Neural crest cell (in vitro differentiated cells): ENCODE measurements around the gene ATG12. TPM values are rescaled to one million over a fixed set of nuclear protein-coding genes. Genes with fewer than 3 reads are reported as not detected.

Experiments
- DNase-seq: peaks from one replicate; pipeline ENCODE4 v3.0.0; 2021; ENCODE audit warnings: low read depth, mixed read lengths, low spot score
- H3K27ac Mint-ChIP-seq: one replicate; pipeline ENCODE4 v1.8.0; 2021; ENCODE audit warnings: mild to moderate bottlenecking, mixed read lengths; ENCODE audit not compliant: unreplicated experiment
- H3K27me3 Mint-ChIP-seq: 2 replicates; pipeline ENCODE4 v1.8.0; 2021; ENCODE audit warnings: low read depth, mild to moderate bottlenecking, mixed read lengths
- H3K36me3 Mint-ChIP-seq: 2 replicates; pipeline ENCODE4 v1.8.0; 2021; ENCODE audit warnings: low read depth, mild to moderate bottlenecking, mixed read lengths
- H3K4me1 Mint-ChIP-seq: 2 replicates; pipeline ENCODE4 v1.8.0; 2021; ENCODE audit warnings: mixed read lengths
- H3K4me3 Mint-ChIP-seq: one replicate; pipeline ENCODE4 v1.8.0; 2021; ENCODE audit warnings: mild to moderate bottlenecking, mixed read lengths
- H3K9me3 Mint-ChIP-seq: 2 replicates; pipeline ENCODE4 v1.8.0; 2021; ENCODE audit warnings: mixed read lengths
- total RNA-seq: library from RNA; stranded (reverse); gene quantifications from 2 replicates; pipeline ENCODE4 v1.2.1, GENCODE V29; 2021
- TF ChIP-seq, protein P1 (sequence below): fragments of 200-600 bp; sonication (generic); conservative IDR thresholded peaks from 2 replicates; pipeline ENCODE4 v1.5.0; 2021; ENCODE audit warnings: antibody characterized with exemption, mild to moderate bottlenecking

Gene ATG12
- total RNA-seq, 1 donor from 2014 or later = 56.3 TPM

DNA sequence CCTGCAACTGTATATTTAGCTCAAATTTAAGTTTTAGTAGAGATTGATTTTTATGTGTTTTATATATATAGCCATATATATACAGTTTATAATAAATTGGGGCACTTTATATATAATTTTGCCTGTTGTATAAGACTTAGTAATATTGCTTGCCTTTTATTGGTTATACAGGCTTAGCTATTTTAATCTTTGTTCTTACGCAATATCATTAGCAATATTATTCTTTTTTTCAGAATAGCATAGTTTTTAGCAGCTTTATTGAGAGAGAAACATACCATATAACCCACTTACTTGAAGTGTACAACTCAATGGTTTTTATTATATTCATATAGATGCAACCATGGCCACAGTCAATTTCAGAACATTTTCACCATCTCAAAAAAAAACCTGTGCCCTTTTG lies 52.9 kb downstream of the ATG12 start:
- Mint-ChIP-seq H3K9me3 (no peaks in the 10 kb centered on the region), H3K27me3 (peaks cover 12% of the 10 kb centered on the region), H3K27ac (no peak overlapping the region)

DNA sequence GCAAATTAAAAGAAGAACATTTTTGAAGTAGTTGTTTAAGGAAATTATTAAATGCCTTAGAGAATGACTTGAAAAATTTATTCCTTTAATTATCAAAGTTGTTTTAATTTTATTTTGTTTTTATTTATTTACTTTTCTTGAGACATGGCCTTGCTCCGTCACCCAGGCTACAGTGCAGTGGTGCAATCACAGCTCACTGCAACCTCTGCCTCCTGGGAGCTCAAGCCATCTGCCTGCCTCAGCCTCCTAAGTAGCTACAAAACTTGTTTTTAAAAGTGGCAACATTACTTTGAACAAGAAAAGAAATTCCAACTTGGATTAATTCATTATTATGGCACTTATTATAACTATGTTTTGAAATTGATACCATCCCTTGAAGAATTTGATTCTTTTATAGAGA lies 53.9 kb downstream of the ATG12 start:
- no peak for DNase-seq
- Mint-ChIP-seq H3K27ac (no peak overlapping the region), H3K36me3 (no peaks in the 10 kb centered on the region), H3K4me1 (peaks cover 4% of the 10 kb centered on the region), H3K4me3 (no peak overlapping the region), H3K27me3 (peaks cover 5% of the 10 kb centered on the region), H3K9me3 (no peaks in the 10 kb centered on the region)
- TF ChIP-seq, protein P1, sequence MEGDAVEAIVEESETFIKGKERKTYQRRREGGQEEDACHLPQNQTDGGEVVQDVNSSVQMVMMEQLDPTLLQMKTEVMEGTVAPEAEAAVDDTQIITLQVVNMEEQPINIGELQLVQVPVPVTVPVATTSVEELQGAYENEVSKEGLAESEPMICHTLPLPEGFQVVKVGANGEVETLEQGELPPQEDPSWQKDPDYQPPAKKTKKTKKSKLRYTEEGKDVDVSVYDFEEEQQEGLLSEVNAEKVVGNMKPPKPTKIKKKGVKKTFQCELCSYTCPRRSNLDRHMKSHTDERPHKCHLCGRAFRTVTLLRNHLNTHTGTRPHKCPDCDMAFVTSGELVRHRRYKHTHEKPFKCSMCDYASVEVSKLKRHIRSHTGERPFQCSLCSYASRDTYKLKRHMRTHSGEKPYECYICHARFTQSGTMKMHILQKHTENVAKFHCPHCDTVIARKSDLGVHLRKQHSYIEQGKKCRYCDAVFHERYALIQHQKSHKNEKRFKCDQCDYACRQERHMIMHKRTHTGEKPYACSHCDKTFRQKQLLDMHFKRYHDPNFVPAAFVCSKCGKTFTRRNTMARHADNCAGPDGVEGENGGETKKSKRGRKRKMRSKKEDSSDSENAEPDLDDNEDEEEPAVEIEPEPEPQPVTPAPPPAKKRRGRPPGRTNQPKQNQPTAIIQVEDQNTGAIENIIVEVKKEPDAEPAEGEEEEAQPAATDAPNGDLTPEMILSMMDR = no peak

More for the DNA sequence above, 52.9 kb downstream of the ATG12 start:
- TF ChIP-seq, protein P1 = no peak
- Mint-ChIP-seq H3K4me3 (no peak overlapping the region), H3K4me1 (peaks cover 4% of the 10 kb centered on the region), H3K36me3 (no peaks in the 10 kb centered on the region)
- no peak for DNase-seq

DNA sequence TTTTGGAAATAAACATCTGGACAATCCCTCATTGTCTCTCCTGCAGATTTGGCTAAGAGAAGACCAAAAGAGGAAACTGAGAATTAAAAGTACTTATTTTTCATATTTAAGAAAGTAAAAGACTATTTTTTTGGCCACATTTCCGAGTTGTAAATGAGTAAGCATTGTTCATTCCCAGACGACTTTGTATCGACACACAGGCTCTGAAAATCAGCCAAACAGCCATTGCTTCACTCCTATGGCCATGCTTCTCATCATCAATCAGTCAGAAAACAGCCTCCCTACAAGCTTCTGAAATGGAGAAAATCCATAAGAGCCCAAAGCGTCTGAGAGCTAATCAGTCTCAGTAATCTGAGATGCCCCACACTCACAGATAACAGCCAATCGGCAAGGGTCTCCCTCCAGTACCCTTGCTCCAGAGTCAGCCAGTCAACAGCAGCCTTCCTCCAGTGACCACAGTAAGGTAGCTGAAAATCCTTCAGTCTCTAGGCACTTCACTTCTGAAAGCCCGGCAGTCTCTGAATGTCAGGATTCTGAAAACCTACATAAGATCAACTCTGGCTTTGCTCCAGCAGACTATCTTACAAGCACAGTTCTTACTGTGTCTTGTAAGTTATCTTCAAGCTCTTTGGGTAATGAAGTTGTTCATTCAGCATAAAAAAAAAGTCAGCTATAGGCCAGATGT lies 55.8 kb downstream of the ATG12 start:
- Mint-ChIP-seq H3K4me3 (no peak overlapping the region), H3K4me1 (peaks cover 4% of the 10 kb centered on the region), H3K27ac (no peak overlapping the region), H3K36me3 (no peaks in the 10 kb centered on the region), H3K9me3 (peaks cover 2% of the 10 kb centered on the region), H3K27me3 (peaks cover 3% of the 10 kb centered on the region)
- DNase-seq = peak; percentile 4
- TF ChIP-seq, protein P1 = no peak

DNA sequence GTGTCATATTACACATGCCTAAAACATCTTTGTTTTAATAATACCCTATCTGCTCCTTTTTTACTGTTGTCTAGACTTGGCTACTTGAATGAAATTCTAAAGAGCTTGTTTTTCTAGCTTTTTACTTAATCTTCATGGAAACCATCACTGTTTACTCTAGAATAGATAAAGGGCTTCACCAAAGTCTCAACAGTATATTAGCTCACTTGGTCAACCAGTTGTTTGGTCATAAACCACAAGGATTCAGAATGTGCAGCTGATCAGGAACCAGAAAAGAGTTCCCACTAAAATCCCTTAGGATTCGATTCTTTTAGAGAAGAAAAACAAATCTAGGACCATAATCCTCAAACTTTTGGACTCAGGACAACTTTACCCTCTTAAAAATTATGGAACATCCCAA lies 62.9 kb downstream of the ATG12 start:
- Mint-ChIP-seq H3K27ac (no peak overlapping the region), H3K4me3 (no peak overlapping the region), H3K9me3 (peaks cover 2% of the 10 kb centered on the region), H3K4me1 (peaks cover under 1% of the 10 kb centered on the region), H3K36me3 (no peaks in the 10 kb centered on the region), H3K27me3 (no peaks in the 10 kb centered on the region)
- TF ChIP-seq, protein P1 = no peak
- DNase-seq = no peak

Other genes with a start within 250 kb of the ATG12 start
- 1.4 and 1.9 TPM in 2 replicates for gene TICAM2, start 239.1 kb downstream of the ATG12 start, total RNA-seq
- 52.4 and 56.5 TPM in 2 replicates for gene TMED7, start 215.5 kb downstream of the ATG12 start, total RNA-seq
- 27.6 and 28.9 TPM in 2 replicates for gene CDO1, start 24.9 kb downstream of the ATG12 start, total RNA-seq
- gene AP3S1, start 370 bp upstream of the ATG12 start, total RNA-seq = 61.4 and 74.9 TPM in 2 replicates
- 0.34 and 0.56 TPM in 2 replicates for gene LVRN, start 120.9 kb upstream of the ATG12 start, total RNA-seq
- gene ARL14EPL, start 190.9 kb upstream of the ATG12 start, total RNA-seq = not detected in 2 replicates
- 29.4 and 30.7 TPM in 2 replicates for gene COMMD10, start 243.5 kb upstream of the ATG12 start, total RNA-seq